Measurements from ENCODE around the gene SMTNL1. TPM values are rescaled to one million over a fixed set of nuclear protein-coding genes. Genes with fewer than 3 reads are reported as not detected.

The SMTNL1 gene
- total and polyA plus RNA-seq, 9 of the 15 experiments (the other 6 are each of a cell fraction or from before 2014, with no cell fraction given), result not detected

GRCh38 chr11:57530596-57531507 is 6.5 kb upstream of the SMTNL1 start, which contains the start of gene TIMM10 (continued):
- TF ChIP-seq, protein P1, sequence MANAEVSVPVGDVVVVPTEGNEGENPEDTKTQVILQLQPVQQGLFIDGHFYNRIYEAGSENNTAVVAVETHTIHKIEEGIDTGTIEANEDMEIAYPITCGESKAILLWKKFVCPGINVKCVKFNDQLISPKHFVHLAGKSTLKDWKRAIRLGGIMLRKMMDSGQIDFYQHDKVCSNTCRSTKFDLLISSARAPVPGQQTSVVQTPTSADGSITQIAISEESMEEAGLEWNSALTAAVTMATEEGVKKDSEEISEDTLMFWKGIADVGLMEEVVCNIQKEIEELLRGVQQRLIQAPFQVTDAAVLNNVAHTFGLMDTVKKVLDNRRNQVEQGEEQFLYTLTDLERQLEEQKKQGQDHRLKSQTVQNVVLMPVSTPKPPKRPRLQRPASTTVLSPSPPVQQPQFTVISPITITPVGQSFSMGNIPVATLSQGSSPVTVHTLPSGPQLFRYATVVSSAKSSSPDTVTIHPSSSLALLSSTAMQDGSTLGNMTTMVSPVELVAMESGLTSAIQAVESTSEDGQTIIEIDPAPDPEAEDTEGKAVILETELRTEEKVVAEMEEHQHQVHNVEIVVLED (CRISPR knock-in tag; IDR thresholded peaks at IDR 0.05), result no peak
- TF ChIP-seq ZNF740 (CRISPR knock-in tag; IDR thresholded peaks at IDR 0.05), result no peak
- no peak for TF ChIP-seq ZNF740 (tag; IDR thresholded peaks at IDR 0.05)
- TF ChIP-seq ZNF239 (CRISPR knock-in tag; IDR thresholded peaks at IDR 0.05), result no peak
- no peak for TF ChIP-seq ZBTB26 (CRISPR knock-in tag; IDR thresholded peaks at IDR 0.05)
- TF ChIP-seq ZNF77 (CRISPR knock-in tag; IDR thresholded peaks at IDR 0.05), result no peak
- TF ChIP-seq SMARCA5 (IDR thresholded peaks at IDR 0.05), result no peak
- peak; percentile 25 for TF ChIP-seq NEUROD1 (IDR thresholded peaks at IDR 0.05; ENCODE audit: borderline replicate concordance, low read depth, low read length, partially characterized antibody)
- peak; percentile 13; the same call in 1 of the 2 replicates for TF ChIP-seq ESRRA (IDR thresholded peaks at IDR 0.05; ENCODE audit: borderline replicate concordance, low read depth)
- no peak for TF ChIP-seq RFX5 (IDR thresholded peaks at IDR 0.05; ENCODE audit: low read depth, low read length)
- no peak for TF ChIP-seq MIER1 (IDR thresholded peaks at IDR 0.05; ENCODE audit: low read depth)
- TF ChIP-seq NFRKB (IDR thresholded peaks at IDR 0.05; ENCODE audit: low read depth), result 0 out of 2 replicates have a peak, but pooled peaks have one; percentile 31
- peak in 1 of 2 experiments; percentile 98; a peak in 3 of 4 replicates for TF ChIP-seq HDAC1 (IDR thresholded peaks at IDR 0.05)
- TF ChIP-seq ATF2 (CRISPR knock-in tag; IDR thresholded peaks at IDR 0.05), result no peak
- peak; percentile 53 to 61; a peak in 2 of 4 replicates for TF ChIP-seq TRIM24 (IDR thresholded peaks at IDR 0.05)
- TF ChIP-seq CBX5 (IDR thresholded peaks at IDR 0.05; ENCODE audit: borderline replicate concordance, low read depth), result no peak
- no peak for TF ChIP-seq ZNF224 (CRISPR knock-in tag; IDR thresholded peaks at IDR 0.05)
- no peak for TF ChIP-seq ZNF212 (CRISPR knock-in tag; IDR thresholded peaks at IDR 0.05)
- no peak for TF ChIP-seq ZNF699 (CRISPR knock-in tag; IDR thresholded peaks at IDR 0.05; ENCODE audit: insufficient replicate concordance)
- no peak for TF ChIP-seq KLF1 (tag; IDR thresholded peaks at IDR 0.05)
- TF ChIP-seq PATZ1 (CRISPR knock-in tag; IDR thresholded peaks at IDR 0.05; ENCODE audit: borderline replicate concordance), result no peak

Measured in K562 (cell line).